HepG2 (cell line): ENCODE data around the gene GMFB. TPM values are rescaled to one million over a fixed set of nuclear protein-coding genes. Genes with fewer than 3 reads are reported as not detected.

Experiments used
- ATAD3A ChIP-seq: sonication (generic); formaldehyde crosslinking; IDR thresholded peaks from 2 replicates; pipeline ENCODE4 v1.4.0; 2020; ENCODE audit warnings: missing genetic modification reagents
- FOSL2 ChIP-seq: sonication (generic); formaldehyde crosslinking; IDR thresholded peaks from 2 replicates; pipeline ENCODE4 v1.4.0; 2020; ENCODE audit warnings: missing genetic modification reagents
- HNRNPK ChIP-seq: fragments of 200-400 bp; formaldehyde crosslinking; IDR thresholded peaks from 2 replicates; pipeline ENCODE4 v1.6.1; 2018; ENCODE audit warnings: low read length, low read depth, moderate library complexity, mild to moderate bottlenecking; ENCODE audit not compliant: poor library complexity, severe bottlenecking
- HOMEZ ChIP-seq: IDR thresholded peaks from 2 replicates; pipeline ENCODE4 v1.6.1; 2016; ENCODE audit warnings: low read depth
- HOXA5 ChIP-seq: sonication (generic); formaldehyde crosslinking; IDR thresholded peaks from 2 replicates; pipeline ENCODE4 v1.4.0; 2020; ENCODE audit warnings: missing genetic modification reagents
- NFIC ChIP-seq: IDR thresholded peaks from 2 replicates; pipeline ENCODE4 v1.6.1; 2012; ENCODE audit warnings: mild to moderate bottlenecking, low read length, inconsistent platforms
- PITX1 ChIP-seq: sonication (generic); formaldehyde crosslinking; IDR thresholded peaks from 2 replicates; pipeline ENCODE4 v1.5.1; 2020; ENCODE audit warnings: mild to moderate bottlenecking, missing genetic modification reagents
- SNAPC4 ChIP-seq: sonication (generic); formaldehyde crosslinking; IDR thresholded peaks from 2 replicates; pipeline ENCODE4 v1.4.0; 2020; ENCODE audit warnings: mild to moderate bottlenecking, missing genetic modification reagents
- ZNF652 ChIP-seq: IDR thresholded peaks from 2 replicates; pipeline ENCODE4 v1.6.1; 2016; ENCODE audit warnings: low read depth, borderline replicate concordance
- polyA plus RNA-seq, 8 experiments: library from polyadenylated mRNA; depleted of rRNA in 3 of 8; stranded (reverse) in 7 of 8; unstranded in 1 of 8; fragments of >200 nt; fragmentation: Illumina TruSeq in 4 of 8; extraction: Trizol in 4 of 8; gene quantifications; 2 replicates each; pipeline versions ENCODE4 v1.2.1 to v1.2.3, GENCODE V29; 2011 to 2016; ENCODE audit warnings: low read depth in 4 of 8, missing spikeins in 1 of 8, mixed read lengths in 1 of 8; ENCODE audit not compliant: insufficient read depth in 1 of 8
- total RNA-seq, 5 experiments: library from RNA; depleted of rRNA; stranded (reverse); fragments of >200 nt; fragmentation: Illumina TruSeq; extraction: Trizol; gene quantifications; 2 replicates each; pipeline ENCODE4 v1.2.3, GENCODE V29; 2016; ENCODE audit warnings: low read depth in 1 of 5
- TF ChIP-seq, protein P1 (sequence below): sonication (generic); formaldehyde crosslinking; IDR thresholded peaks from one replicate; pipeline ENCODE4 v1.5.1; 2020; ENCODE audit warnings: mild to moderate bottlenecking, missing genetic modification reagents; ENCODE audit errors: not compliant biosample characterization

GMFB gene
- total and polyA plus RNA-seq, 2 of the 13 experiments (the other 11 are each of a cell fraction or from before 2014, with no cell fraction given) = 17.3 to 68.2 TPM

DNA sequence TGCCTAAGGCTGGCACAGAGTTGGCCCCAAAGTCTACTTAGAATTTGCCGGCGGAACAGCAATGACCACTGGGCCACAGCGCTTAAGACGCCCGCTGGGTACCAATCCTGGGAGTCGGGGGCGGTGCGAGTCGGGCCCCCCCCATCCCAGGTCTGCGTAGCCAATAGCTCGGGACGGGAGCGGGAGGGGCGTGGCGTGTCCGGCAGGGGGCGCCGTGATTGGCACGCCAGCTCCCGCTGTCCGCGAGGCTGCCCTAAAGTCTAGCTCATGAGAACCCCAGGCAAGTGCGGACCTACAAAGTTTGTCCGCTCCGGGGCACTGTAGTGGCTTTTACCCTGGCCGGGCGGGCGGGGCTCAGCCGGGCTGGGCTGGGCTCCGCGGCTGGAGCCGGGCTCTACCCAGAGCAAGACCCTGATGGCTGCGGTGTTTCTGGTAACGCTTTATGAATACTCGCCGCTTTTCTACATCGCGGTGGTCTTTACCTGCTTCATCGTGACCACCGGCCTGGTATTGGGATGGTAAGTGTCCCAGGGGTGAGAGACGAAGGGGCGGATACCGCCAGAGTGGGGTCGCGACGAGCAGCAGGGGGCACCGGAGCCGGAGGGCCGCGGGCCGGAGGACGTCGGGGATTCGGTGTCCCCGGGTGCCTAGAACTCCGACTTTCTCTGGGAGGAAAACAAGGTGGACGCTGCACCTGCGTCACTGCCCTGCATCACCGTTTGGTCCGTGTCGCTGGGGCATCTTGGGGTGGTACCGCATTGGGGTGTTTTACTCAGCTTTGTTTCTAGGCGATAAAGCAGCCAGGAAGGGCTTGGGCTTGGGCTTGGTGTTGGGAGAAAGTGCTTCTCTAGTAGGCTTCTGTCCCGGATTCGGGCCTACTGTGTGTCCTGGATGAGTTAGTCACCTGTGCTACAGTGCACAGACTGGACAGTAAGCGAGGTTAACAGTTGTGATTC, 21.0 kb upstream of the GMFB start, which contains the start of gene CGRRF1 (continued):
- TF ChIP-seq HNRNPK = no peak
- TF ChIP-seq ZNF652 = no peak; the same call in 1 of the 2 replicates
- TF ChIP-seq HOXA5 (CRISPR knock-in tag) = no peak
- TF ChIP-seq HOMEZ (CRISPR knock-in tag) = peak; percentile 81
- TF ChIP-seq NFIC = no peak
- TF ChIP-seq, protein P1, sequence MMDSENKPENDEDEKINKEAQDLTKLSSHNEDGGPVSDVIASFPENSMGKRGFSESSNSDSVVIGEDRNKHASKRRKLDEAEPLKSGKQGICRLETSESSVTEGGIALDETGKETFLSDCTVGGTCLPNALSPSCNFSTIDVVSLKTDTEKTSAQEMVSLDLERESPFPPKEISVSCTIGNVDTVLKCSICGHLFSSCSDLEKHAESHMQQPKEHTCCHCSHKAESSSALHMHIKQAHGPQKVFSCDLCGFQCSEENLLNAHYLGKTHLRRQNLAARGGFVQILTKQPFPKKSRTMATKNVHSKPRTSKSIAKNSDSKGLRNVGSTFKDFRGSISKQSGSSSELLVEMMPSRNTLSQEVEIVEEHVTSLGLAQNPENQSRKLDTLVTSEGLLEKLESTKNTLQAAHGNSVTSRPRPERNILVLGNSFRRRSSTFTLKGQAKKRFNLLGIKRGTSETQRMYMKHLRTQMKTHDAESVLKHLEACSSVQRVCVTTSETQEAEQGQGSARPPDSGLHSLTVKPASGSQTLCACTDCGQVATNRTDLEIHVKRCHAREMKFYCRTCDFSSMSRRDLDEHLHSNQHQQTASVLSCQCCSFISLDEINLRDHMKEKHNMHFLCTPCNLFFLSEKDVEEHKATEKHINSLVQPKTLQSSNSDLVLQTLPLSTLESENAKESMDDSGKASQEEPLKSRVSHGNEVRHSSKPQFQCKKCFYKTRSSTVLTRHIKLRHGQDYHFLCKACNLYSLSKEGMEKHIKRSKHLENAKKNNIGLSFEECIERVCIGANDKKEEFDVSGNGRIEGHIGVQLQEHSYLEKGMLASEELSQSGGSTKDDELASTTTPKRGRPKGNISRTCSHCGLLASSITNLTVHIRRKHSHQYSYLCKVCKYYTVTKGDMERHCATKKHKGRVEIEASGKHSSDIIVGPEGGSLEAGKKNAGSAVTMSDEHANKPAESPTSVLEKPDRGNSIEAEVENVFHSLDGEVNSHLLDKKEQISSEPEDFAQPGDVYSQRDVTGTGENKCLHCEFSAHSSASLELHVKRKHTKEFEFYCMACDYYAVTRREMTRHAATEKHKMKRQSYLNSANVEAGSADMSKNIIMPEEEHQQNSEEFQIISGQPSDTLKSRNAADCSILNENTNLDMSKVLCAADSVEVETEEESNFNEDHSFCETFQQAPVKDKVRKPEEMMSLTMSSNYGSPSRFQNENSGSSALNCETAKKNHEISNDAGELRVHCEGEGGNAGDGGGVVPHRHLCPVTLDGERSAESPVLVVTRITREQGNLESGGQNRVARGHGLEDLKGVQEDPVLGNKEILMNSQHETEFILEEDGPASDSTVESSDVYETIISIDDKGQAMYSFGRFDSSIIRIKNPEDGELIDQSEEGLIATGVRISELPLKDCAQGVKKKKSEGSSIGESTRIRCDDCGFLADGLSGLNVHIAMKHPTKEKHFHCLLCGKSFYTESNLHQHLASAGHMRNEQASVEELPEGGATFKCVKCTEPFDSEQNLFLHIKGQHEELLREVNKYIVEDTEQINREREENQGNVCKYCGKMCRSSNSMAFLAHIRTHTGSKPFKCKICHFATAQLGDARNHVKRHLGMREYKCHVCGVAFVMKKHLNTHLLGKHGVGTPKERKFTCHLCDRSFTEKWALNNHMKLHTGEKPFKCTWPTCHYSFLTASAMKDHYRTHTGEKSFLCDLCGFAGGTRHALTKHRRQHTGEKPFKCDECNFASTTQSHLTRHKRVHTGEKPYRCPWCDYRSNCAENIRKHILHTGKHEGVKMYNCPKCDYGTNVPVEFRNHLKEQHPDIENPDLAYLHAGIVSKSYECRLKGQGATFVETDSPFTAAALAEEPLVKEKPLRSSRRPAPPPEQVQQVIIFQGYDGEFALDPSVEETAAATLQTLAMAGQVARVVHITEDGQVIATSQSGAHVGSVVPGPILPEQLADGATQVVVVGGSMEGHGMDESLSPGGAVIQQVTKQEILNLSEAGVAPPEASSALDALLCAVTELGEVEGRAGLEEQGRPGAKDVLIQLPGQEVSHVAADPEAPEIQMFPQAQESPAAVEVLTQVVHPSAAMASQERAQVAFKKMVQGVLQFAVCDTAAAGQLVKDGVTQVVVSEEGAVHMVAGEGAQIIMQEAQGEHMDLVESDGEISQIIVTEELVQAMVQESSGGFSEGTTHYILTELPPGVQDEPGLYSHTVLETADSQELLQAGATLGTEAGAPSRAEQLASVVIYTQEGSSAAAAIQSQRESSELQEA (CRISPR knock-in tag) = no peak
- TF ChIP-seq FOSL2 (CRISPR knock-in tag) = peak; percentile 57
- TF ChIP-seq SNAPC4 (CRISPR knock-in tag) = 0 out of 2 replicates have a peak, but pooled peaks have one; percentile 42
- 0 out of 2 replicates have a peak, but pooled peaks have one; percentile 36 for TF ChIP-seq PITX1
- no peak for TF ChIP-seq ATAD3A
